K562 (cell line): ENCODE data around the gene SORT1. TPM values are rescaled to one million over a fixed set of nuclear protein-coding genes. Genes with fewer than 3 reads are reported as not detected.

ENCODE experiments used
- ATAC-seq: fragments of 200-7000 bp; cut with Tn5 transposase; 3 replicates; pipeline ENCODE4 v1.9.1; 2020; ENCODE audit warnings: moderate library complexity
- BruUV-seq: library from RNA; stranded (reverse); fragments of 400-500 nt; replicated peaks from 2 replicates; lab custom pipeline; 2021; lab: Mats Ljungman, UMichigan
- CTCF ChIA-PET: fragments of 300-600 bp; formaldehyde crosslinking; extraction: SDS; loops from one replicate; lab custom pipeline; 2021; ENCODE audit warnings: low intra/inter-chr PET ratio; lab: Yijun Ruan, JAX
- POLR2A ChIA-PET: fragments of 300-600, 350-650 bp; sonication (Branson Sonifier 250); formaldehyde crosslinking; extraction: SDS; loops from one replicate; lab custom pipeline; 2021; ENCODE audit warnings: antibody characterized with exemption, inconsistent platforms; lab: Yijun Ruan, JAX
- DNase-seq, 4 experiments: peaks; one replicate each; pipeline versions ENCODE4 v3.0.0 to v3.0.0-alpha.2; 2011 to 2018; ENCODE audit warnings: low spot score in 3 of 4, mixed read lengths in 3 of 4; ENCODE audit errors: extremely low read depth in 1 of 4
- FAIRE-seq: peaks from 2 replicates; lab custom pipeline; 2011; peaks lifted over from hg19 to GRCh38; lab: Jason Lieb, UNC
- H2AFZ ChIP-seq: 2 replicates; pipeline ENCODE4 v1.6.0; 2011; ENCODE audit warnings: low read depth, low read length, control low read depth, inconsistent platforms
- H3K27ac ChIP-seq: fragments of 200-600 bp; 3 replicates; pipeline ENCODE4 v1.8.0; 2011; ENCODE audit warnings: low read depth, mild to moderate bottlenecking, control low read depth, inconsistent platforms, low read length, moderate library complexity, mixed read lengths; ENCODE audit errors: extremely low read depth
- H3K27me3 ChIP-seq, 2 experiments: fragments of 300-600 bp in 1 of 2; 2 replicates in 1 of 2; 3 replicates in 1 of 2; pipeline versions ENCODE4 v1.6.0 to v1.8.0; 2011; ENCODE audit warnings: inconsistent platforms in 2 of 2, low read length in 2 of 2, mild to moderate bottlenecking in 1 of 2, mixed read lengths in 1 of 2, moderate library complexity in 1 of 2; ENCODE audit not compliant: control insufficient read depth in 2 of 2, insufficient read depth in 2 of 2
- H3K36me3 ChIP-seq: fragments of 300-600 bp; 3 replicates; pipeline ENCODE4 v1.8.0; 2011; ENCODE audit warnings: mild to moderate bottlenecking, low read length, inconsistent platforms; ENCODE audit not compliant: control insufficient read depth, insufficient read depth
- H3K4me1 ChIP-seq, 2 experiments: fragments of 200-600 bp in 1 of 2; replicated peaks in 1 of 2; 2 replicates in 1 of 2; 3 replicates in 1 of 2; pipeline versions ENCODE4 v1.5.1 to v1.8.0; 2011; ENCODE audit warnings: inconsistent platforms in 2 of 2, low read length in 2 of 2, mild to moderate bottlenecking in 1 of 2, mixed read lengths in 1 of 2, moderate library complexity in 1 of 2; ENCODE audit not compliant: control insufficient read depth in 2 of 2, insufficient read depth in 2 of 2
- H3K4me2 ChIP-seq: 2 replicates; pipeline ENCODE4 v1.6.1; 2011; ENCODE audit warnings: low read length, control low read depth, inconsistent platforms, mixed read lengths; ENCODE audit not compliant: insufficient read depth
- H3K4me3 ChIP-seq: fragments of 200-600 bp; sonication (generic), shearing (Covaris generic); 2 replicates; pipeline ENCODE4 v1.5.1; 2016; ENCODE audit warnings: control low read depth, inconsistent platforms
- H3K79me2 ChIP-seq: fragments of 200-600 bp; 3 replicates; pipeline ENCODE4 v1.8.0; 2011; ENCODE audit warnings: low read length, inconsistent platforms; ENCODE audit not compliant: control insufficient read depth, insufficient read depth
- H3K9ac ChIP-seq, 2 experiments: 2 replicates each; pipeline versions ENCODE4 v1.6.0 to v1.6.1; 2011; ENCODE audit warnings: low read depth in 2 of 2, low read length in 2 of 2, control low read depth in 1 of 2, inconsistent platforms in 1 of 2, mild to moderate bottlenecking in 1 of 2, mixed read lengths in 1 of 2; ENCODE audit not compliant: insufficient read depth in 1 of 2
- H3K9me1 ChIP-seq: one replicate; pipeline ENCODE4 v1.6.0; 2011; ENCODE audit warnings: inconsistent platforms, mild to moderate bottlenecking, low read length, moderate library complexity; ENCODE audit not compliant: control insufficient read depth, insufficient read depth
- H3K9me3 ChIP-seq: replicated peaks from 2 replicates; pipeline ENCODE4 v1.5.1; 2011; ENCODE audit warnings: low read depth, low read length, inconsistent platforms; ENCODE audit not compliant: control insufficient read depth, insufficient read depth
- H4K20me1 ChIP-seq: replicated peaks from 2 replicates; pipeline ENCODE4 v1.6.1; 2011; ENCODE audit warnings: low read length, inconsistent platforms, mixed read lengths; ENCODE audit not compliant: control insufficient read depth, insufficient read depth
- CBFA2T3 ChIP-seq: fragments of 450-650 bp; IDR thresholded peaks from 2 replicates; pipeline ENCODE4 v1.6.1; 2017
- CTCF ChIP-seq, 3 experiments: IDR thresholded peaks in 2 of 3; conservative IDR thresholded peaks in 1 of 3; 2 replicates each; pipeline ENCODE4 v1.5.1; 2011 to 2012; ENCODE audit warnings: low read length in 3 of 3, mild to moderate bottlenecking in 3 of 3, control low read depth in 2 of 3, improper control_type of control experiment in 1 of 3, inconsistent platforms in 1 of 3, low read depth in 1 of 3, mixed read lengths in 1 of 3, moderate library complexity in 1 of 3; ENCODE audit not compliant: insufficient read depth in 2 of 3
- HCFC1 ChIP-seq: IDR thresholded peaks from 2 replicates; pipeline ENCODE4 v1.6.1; 2012; ENCODE audit warnings: low read depth, low read length, improper control_type of control experiment
- JUND ChIP-seq, 2 experiments: IDR thresholded peaks; 2 replicates in 1 of 2; 3 replicates in 1 of 2; pipeline ENCODE4 v1.6.1; 2011; ENCODE audit warnings: borderline replicate concordance in 2 of 2, low read depth in 2 of 2, low read length in 2 of 2, improper control_type of control experiment in 1 of 2, missing biosample characterization in 1 of 2, missing genetic modification characterization in 1 of 2, missing genetic modification reagents in 1 of 2
- PCBP1 ChIP-seq: fragments of 200-400 bp; formaldehyde crosslinking; IDR thresholded peaks from 2 replicates; pipeline ENCODE4 v1.6.1; 2018; ENCODE audit warnings: mild to moderate bottlenecking, low read depth, low read length; ENCODE audit not compliant: poor library complexity, severe bottlenecking
- TSC22D4 ChIP-seq: fragments of 450-650 bp; IDR thresholded peaks from 2 replicates; pipeline ENCODE4 v1.6.1; 2016; ENCODE audit warnings: missing genetic modification characterization, missing biosample characterization, control low read depth
- ZNF586 ChIP-seq: fragments of 450-650 bp; formaldehyde crosslinking; conservative IDR thresholded peaks from 2 replicates; pipeline ENCODE4 v1.4.0; 2020; ENCODE audit warnings: mild to moderate bottlenecking, moderate library complexity
- ZNF707 ChIP-seq: fragments of 250-450 bp; sonication (Bioruptor Pico); conservative IDR thresholded peaks from 2 replicates; pipeline ENCODE4 v1.8.0; 2022; ENCODE audit warnings: inconsistent platforms, mild to moderate bottlenecking, moderate library complexity
- WGBS: fragments of 100-300 bp; shearing (Covaris generic); methylation state at CpG from one replicate; pipeline ENCODE4 v1.1.6; 2016; ENCODE audit warnings: low coverage, mixed read lengths; ENCODE audit not compliant: insufficient coverage; ENCODE audit errors: missing lambda C conversion rate; 5-methylcytosine and 5-hydroxymethylcytosine counted together
- in situ Hi-C: fragments of 300-500 bp; cut with MboI; formaldehyde crosslinking; loops from 4 replicates; pipeline ENCODE4 v1.15.0; 2018; ENCODE audit warnings: inconsistent platforms, mixed read lengths
- intact Hi-C: fragments of 100-400 bp; cut with micrococcal nuclease; formaldehyde crosslinking; loops from 2 replicates; pipeline ENCODE4 v1.14.2; 2022
- polyA plus RNA-seq, 8 experiments: library from polyadenylated mRNA; depleted of rRNA in 4 of 8; stranded (reverse) in 5 of 8; unstranded in 3 of 8; fragments of >200 nt; fragmentation: Nextera tagmentation in 2 of 8; fragmentation: Illumina TruSeq in 1 of 8; extraction: Ambion mirVana in 2 of 8; extraction: Trizol in 1 of 8; gene quantifications; 2 replicates each; pipeline versions ENCODE4 v1.2.1 to v1.2.3, GENCODE V29; 2011 to 2014; ENCODE audit warnings: inconsistent platforms in 1 of 8, missing spikeins in 1 of 8
- total RNA-seq, 7 experiments: library from RNA; depleted of rRNA in 6 of 7; stranded (reverse); fragments of >200 nt in 6 of 7; fragmentation: Illumina TruSeq in 2 of 7; extraction: Trizol in 2 of 7; gene quantifications; 2 replicates each; pipeline versions ENCODE4 v1.2.1 to v1.2.3, GENCODE V29; 2011 to 2021; ENCODE audit warnings: low replicate concordance in 1 of 7
- TF ChIP-seq, protein P1 (sequence below): fragments of 450-650 bp; IDR thresholded peaks from 2 replicates; pipeline ENCODE4 v1.6.1; 2016; ENCODE audit warnings: borderline replicate concordance
- TF ChIP-seq, protein P2 (sequence below): fragments of 250-450 bp; sonication (Bioruptor Pico); IDR thresholded peaks from 2 replicates; pipeline ENCODE4 v1.8.0; 2022; ENCODE audit warnings: inconsistent platforms, mild to moderate bottlenecking, moderate library complexity, borderline replicate concordance
- TF ChIP-seq, protein P3 (sequence below): sonication (generic); formaldehyde crosslinking; IDR thresholded peaks from 2 replicates; pipeline ENCODE4 v1.4.0; 2020; ENCODE audit warnings: mild to moderate bottlenecking, missing genetic modification reagents

SORT1 gene
- total and polyA plus RNA-seq, 9 of the 15 experiments (the other 6 are each of a cell fraction or from before 2014, with no cell fraction given), result 27.4 to 112 (median 65.0) TPM

- TF ChIP-seq TSC22D4 (tag), result 0 out of 2 replicates have a peak, but pooled peaks have one; percentile 23
- TF ChIP-seq, protein P1, sequence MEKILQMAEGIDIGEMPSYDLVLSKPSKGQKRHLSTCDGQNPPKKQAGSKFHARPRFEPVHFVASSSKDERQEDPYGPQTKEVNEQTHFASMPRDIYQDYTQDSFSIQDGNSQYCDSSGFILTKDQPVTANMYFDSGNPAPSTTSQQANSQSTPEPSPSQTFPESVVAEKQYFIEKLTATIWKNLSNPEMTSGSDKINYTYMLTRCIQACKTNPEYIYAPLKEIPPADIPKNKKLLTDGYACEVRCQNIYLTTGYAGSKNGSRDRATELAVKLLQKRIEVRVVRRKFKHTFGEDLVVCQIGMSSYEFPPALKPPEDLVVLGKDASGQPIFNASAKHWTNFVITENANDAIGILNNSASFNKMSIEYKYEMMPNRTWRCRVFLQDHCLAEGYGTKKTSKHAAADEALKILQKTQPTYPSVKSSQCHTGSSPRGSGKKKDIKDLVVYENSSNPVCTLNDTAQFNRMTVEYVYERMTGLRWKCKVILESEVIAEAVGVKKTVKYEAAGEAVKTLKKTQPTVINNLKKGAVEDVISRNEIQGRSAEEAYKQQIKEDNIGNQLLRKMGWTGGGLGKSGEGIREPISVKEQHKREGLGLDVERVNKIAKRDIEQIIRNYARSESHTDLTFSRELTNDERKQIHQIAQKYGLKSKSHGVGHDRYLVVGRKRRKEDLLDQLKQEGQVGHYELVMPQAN, result 0 out of 2 replicates have a peak, but pooled peaks have one; percentile 25
Measured at GRCh38 chr1:109301874-109302273, 95.8 kb downstream of the SORT1 start (continued).

GRCh38 chr1:109300650-109301151 is 97.0 kb downstream of the SORT1 start:
- in situ Hi-C loops (no loop called here), intact Hi-C loops (no loop called here)
- ChIA-PET POLR2A (no interaction called here), CTCF (no interaction called here)
- no peaks in the 10 kb centered on the region for H3K9me3 ChIP-seq
- 0 out of 3 replicates have a peak overlapping the region, but pooled peaks have one; percentile 0 for H3K27ac ChIP-seq
- peak overlapping the region; percentile 5 to 84; a peak in 3 of 4 replicates for H3K9ac ChIP-seq
- H3K36me3 ChIP-seq, result no peaks in the 10 kb centered on the region
- DNase-seq, result peak; percentile 50 to 71 (median 65)
- H3K4me2 ChIP-seq, result peak overlapping the region; percentile 8; the same call in 1 of the 2 replicates
- no peak overlapping the region for H3K4me3 ChIP-seq
- H2AFZ ChIP-seq, result peak overlapping the region; percentile 75
- H3K79me2 ChIP-seq, result no peaks in the 10 kb centered on the region
- H3K27me3 ChIP-seq, result no peaks in the 10 kb centered on the region
- H4K20me1 ChIP-seq, result no peaks in the 10 kb centered on the region
- 34% methylated on average over 16 of the region's 16 CpGs for WGBS
- no TSS peak for BruUV-seq
- no peaks in the 10 kb centered on the region for H3K9me1 ChIP-seq
- ATAC-seq, result peak; percentile 70
- peak; percentile 49 for FAIRE-seq
- H3K4me1 ChIP-seq, result peaks cover 28 to 33% of the 10 kb centered on the region in 2 experiments
- TF ChIP-seq ZNF586 (CRISPR knock-in tag) (no peak), CBFA2T3 (0 out of 2 replicates have a peak, but pooled peaks have one; percentile 3), JUND (IDR thresholded peaks at IDR 0.05; ENCODE audit: borderline replicate concordance, low read depth, low read length) (peak; percentile 49; the same call in 1 of the 2 replicates), JUND (tag; IDR thresholded peaks at IDR 0.05; ENCODE audit: borderline replicate concordance, low read depth, low read length) (peak; percentile 56; the same call in 1 of the 3 replicates), HCFC1 (no peak), ZNF707 (CRISPR knock-in tag) (no peak), PCBP1 (no peak), CTCF (IDR thresholded peaks at IDR 0.05 in 2 of 3, conservative IDR thresholded peaks at IDR 0.05 in 1 of 3; ENCODE audit: insufficient read depth in 2 of 3, low read depth in 1 of 3, low read length in 3 of 3) (no peak)
- TF ChIP-seq, protein P2, sequence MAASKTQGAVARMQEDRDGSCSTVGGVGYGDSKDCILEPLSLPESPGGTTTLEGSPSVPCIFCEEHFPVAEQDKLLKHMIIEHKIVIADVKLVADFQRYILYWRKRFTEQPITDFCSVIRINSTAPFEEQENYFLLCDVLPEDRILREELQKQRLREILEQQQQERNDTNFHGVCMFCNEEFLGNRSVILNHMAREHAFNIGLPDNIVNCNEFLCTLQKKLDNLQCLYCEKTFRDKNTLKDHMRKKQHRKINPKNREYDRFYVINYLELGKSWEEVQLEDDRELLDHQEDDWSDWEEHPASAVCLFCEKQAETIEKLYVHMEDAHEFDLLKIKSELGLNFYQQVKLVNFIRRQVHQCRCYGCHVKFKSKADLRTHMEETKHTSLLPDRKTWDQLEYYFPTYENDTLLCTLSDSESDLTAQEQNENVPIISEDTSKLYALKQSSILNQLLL, result no peak
- TF ChIP-seq, protein P3, sequence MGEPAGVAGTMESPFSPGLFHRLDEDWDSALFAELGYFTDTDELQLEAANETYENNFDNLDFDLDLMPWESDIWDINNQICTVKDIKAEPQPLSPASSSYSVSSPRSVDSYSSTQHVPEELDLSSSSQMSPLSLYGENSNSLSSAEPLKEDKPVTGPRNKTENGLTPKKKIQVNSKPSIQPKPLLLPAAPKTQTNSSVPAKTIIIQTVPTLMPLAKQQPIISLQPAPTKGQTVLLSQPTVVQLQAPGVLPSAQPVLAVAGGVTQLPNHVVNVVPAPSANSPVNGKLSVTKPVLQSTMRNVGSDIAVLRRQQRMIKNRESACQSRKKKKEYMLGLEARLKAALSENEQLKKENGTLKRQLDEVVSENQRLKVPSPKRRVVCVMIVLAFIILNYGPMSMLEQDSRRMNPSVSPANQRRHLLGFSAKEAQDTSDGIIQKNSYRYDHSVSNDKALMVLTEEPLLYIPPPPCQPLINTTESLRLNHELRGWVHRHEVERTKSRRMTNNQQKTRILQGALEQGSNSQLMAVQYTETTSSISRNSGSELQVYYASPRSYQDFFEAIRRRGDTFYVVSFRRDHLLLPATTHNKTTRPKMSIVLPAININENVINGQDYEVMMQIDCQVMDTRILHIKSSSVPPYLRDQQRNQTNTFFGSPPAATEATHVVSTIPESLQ (CRISPR knock-in tag), result no peak
